Stimulated activated CD8-positive, alpha-beta memory T cell treated with anti-CD3 and anti-CD28 coated beads, Interleukin-12 subunit alpha, Interleukin-12 subunit beta, amount 100 ng/mL, for 4 hours (primary cell): ENCODE measurements around the gene ATP6AP1.
"Not testable (repeated sequence)": the region's sequence is repeated elsewhere in the genome, so short reads cannot be mapped to it uniquely, and the experiment has no call there.

Source experiments
- DNase-seq: peaks from one replicate; pipeline ENCODE4 v3.0.0-alpha.2; 2020; ENCODE audit warnings: low read depth

ATP6AP1 gene, protein sequence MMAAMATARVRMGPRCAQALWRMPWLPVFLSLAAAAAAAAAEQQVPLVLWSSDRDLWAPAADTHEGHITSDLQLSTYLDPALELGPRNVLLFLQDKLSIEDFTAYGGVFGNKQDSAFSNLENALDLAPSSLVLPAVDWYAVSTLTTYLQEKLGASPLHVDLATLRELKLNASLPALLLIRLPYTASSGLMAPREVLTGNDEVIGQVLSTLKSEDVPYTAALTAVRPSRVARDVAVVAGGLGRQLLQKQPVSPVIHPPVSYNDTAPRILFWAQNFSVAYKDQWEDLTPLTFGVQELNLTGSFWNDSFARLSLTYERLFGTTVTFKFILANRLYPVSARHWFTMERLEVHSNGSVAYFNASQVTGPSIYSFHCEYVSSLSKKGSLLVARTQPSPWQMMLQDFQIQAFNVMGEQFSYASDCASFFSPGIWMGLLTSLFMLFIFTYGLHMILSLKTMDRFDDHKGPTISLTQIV

GRCh38 chrX:154428176-154429171 lies at the start of gene ATP6AP1:
ATP6AP1 (plus strand) TSS chrX:154428677; CDS start chrX:154428693, 16 bp downstream.
- DNase-seq = peak; percentile 71

DNA sequence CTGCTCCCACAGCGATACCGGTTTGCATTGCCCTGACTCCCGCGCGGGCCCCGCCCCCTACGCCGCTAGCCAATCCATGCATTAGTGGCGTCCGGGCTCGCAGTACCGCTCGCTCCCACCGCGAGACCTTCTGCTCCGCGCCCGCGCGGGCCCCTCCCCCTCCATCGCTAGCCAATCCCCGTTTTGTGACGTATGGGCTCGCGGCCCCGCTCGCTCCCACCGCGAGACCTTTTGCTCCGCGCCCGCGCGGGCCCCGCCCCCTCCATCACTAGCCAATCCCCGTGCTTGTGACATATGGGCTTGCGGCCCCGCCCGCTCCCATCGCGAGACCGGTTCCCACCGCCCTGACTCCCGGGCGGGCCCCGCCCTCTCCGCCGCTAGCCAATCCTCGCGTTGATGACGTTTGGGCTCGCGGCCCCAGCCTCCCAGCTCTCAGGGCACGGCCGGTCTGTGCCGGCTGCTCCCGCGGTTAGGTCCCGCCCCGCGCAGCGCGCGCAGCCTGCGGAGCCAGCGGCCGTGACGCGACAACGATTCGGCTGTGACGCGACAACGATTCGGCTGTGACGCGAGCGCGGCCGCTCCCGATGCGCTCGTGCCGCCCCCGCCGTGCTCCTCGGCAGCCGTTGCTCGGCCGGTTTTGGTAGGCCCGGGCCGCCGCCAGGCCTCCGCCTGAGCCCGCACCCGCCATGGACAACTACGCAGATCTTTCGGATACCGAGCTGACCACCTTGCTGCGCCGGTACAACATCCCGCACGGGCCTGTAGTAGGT lies 49.5 kb upstream of the ATP6AP1 start, which contains the start of gene EMD:
Gene EMD (plus strand): TSS at position 497 of the 770 bp plus-strand sequence. CDS start 190 bp downstream, at position 687.
- peak; percentile 92 for DNase-seq

GRCh38 chrX:154379569-154379951 lies 48.9 kb upstream of the ATP6AP1 start:
- DNase-seq = no peak

GRCh38 chrX:154380153-154380552 lies 48.3 kb upstream of the ATP6AP1 start:
- DNase-seq = no peak

DNA sequence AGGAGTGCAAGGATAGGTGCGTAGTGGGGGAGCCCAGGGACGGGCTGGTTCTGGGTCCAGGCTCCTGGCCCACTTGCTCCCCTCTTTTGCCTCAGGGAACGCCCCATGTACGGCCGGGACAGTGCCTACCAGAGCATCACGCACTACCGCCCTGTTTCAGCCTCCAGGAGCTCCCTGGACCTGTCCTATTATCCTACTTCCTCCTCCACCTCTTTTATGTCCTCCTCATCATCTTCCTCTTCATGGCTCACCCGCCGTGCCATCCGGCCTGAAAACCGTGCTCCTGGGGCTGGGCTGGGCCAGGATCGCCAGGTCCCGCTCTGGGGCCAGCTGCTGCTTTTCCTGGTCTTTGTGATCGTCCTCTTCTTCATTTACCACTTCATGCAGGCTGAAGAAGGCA lies 47.7 kb upstream of the ATP6AP1 start:
- DNase-seq = no peak

- DNase-seq = no peak
These were observed 47.2 kb upstream of the ATP6AP1 start for GRCh38 chrX:154381271-154381670.

DNA sequence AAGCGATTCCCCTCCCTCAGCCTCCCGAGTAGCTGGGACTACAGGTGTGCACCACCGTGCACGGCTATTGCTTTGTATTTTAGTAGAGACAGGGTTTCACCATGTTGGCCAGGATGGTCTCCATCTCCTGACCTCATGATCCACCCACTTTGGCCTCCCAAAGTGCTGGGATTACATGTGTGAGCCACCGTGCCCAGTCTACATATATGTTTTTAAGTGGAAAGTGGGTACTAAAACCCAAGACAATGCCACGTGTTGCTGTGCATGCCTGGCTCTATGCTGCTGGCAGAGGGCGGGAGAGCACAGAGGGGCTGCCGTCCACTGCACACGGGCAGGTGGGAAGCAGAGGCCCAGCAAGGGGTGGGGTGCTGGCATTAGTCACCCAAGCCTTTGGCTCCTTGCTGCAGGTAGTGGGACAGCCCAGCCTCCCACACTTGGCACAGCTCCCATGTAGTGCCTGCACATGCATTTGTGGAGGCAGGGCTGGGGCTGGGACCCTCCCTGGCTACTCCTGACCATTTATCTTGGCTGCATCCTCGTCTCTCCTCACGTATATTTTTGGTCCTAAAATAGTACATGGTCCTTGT lies 45.9 kb upstream of the ATP6AP1 start:
- DNase-seq = no peak

DNA sequence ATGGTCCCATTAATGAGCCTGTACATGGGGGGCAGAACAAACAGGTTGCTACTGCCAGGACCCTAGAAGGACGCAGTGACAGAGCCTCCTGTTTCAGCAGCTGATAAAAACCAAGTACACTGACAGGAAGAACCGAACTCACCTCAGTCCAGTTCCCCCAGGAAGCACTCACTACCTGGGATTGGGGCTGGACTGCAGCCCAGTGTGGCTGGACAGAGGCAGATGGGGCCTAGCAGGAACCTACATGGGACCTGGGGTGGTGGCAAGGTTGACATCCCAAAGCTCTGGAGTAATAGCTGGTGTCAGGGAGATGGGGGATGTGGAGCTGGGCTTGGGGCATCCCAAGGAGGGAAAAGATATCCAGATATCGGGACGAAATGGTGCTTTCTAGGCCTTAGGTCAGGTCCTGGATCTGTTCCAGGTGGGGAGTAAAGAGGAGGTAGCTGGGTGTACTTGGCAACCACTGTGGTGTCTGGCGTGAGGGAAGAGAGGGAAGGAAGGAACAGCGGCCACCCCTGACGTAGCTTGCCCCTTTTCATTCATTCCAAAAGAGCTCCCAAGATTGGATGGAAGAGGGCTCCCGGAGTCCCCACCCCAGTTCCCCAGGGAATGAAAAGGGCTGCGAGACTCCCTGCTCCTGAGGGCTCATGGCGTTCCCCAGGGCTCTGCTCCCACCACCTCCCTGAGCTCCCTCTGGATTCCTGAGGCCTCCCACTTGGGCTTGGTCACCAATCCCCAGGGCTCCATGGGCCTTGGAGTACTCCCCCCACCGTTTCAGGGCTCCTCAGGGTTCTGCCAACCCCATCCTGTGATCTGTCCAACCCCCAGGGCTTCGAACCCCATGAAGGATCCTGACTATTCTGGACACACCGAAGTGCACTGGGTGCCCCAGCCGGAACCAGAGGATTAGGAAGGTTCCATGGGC lies 44.9 kb upstream of the ATP6AP1 start:
- no peak for DNase-seq

DNA sequence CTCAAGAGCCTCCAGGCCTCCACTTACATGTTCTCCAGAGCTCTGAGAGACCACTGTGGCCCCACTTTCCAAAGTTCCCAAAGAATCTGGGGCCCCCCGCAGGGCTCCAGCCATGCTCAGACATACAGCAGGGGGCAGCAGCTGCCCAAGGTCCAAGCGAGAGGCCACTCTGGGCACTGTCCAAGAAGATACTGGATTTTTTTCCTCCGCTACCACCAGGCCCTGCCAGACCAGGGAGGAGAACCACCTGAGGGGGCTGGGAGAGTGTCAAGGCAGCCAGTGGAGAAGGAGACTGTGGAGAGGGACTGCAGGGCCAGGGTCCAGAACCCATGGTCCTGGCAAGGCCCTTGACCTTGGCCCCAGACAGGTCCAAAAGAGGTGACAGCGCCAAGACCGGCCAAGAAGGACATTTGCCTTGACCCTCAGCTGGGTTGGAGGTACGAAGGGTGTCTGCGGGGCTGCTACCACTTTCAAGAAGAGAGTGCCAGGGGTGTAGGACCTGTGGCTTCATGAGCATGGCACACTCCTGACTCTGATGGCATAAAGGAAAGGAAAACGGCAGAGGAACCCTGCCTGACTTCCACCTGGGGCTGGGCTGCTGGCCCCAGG lies 44.1 kb upstream of the ATP6AP1 start:
- no peak for DNase-seq

- not testable (repeated sequence) for DNase-seq
These were observed 40.4 kb upstream of the ATP6AP1 start for GRCh38 chrX:154388094-154388493.

- not testable (repeated sequence) for DNase-seq
These were observed 39.8 kb upstream of the ATP6AP1 start for GRCh38 chrX:154388649-154389048.

DNA sequence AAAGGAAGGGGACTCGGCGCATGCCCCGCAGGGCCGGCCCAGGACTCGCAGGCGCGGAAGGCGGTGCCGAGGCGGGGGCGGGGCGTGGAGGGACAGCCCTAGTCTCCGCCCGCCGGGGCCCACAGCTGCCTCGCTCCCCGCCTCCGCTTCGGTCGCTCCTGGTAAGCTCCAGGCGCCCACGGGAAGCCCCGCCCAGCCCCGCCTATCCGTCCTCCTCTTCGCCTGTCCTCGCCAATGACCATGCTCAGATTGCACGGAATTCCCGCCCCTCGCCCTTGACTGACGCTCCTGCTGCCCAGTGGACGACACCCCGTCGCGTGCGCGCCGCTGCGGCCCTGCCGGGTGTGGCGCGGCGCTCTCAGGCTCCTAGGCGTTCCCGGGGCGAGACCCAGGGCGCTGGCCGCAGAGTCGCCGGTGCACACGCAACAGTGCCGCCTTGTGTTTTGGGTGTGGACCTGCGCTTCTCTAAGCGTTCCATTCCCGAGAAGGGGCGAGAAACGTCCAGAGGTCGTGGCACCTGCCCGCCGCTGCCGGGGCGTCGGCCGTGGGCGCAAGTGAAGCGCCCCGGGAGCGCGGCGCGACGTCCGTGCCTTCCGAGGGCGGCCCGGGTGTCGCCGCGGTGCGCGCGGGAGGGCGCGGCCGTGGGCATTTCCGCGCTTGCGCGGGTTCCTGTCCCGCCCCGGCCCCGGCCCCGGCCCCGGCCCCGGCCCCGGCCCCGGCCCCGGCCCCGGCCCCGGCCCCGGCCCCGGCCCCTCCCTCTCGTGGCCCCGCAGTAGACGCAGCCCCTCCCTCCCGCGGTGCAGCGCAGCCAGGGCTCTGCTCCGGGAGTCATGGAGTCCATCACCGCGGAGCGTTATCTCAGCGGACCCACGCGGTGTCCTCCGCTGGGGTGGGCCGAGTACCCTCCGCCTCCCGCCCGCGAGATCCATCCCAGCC lies 38.4 kb upstream of the ATP6AP1 start:
- not testable (repeated sequence) for DNase-seq

DNA sequence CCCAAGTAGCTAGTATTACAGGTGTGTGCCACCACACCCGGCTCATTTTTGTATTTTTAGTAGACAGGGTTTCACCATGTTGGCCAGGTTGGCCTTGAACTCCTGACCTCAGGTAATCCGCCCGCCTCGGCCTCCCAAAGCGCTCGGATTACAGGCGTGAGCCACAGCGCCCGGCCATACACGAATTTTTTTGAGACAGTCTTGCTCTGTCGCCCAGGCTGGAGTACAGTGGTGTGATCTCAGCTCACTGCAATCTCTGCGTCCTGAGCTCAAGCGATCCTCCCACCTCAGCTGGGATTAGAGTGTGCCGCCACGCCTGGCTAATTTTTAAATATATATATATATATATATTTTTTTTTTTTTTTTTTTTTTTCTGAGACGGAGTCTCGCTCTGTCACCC lies 32.1 kb upstream of the ATP6AP1 start:
- not testable (repeated sequence) for DNase-seq

- DNase-seq = peak; percentile 50
These were observed 31.2 kb upstream of the ATP6AP1 start for GRCh38 chrX:154396973-154397887.

- peak; percentile 80 for DNase-seq
These were observed 30.4 kb upstream of the ATP6AP1 start, which contains the start of gene RPL10 for GRCh38 chrX:154397888-154398667. RPL10 (plus strand) TSS chrX:154398377; CDS start chrX:154398520, 143 bp downstream.
